GM23338 (cell line): ENCODE data around the gene SAMD4A.

ENCODE experiments used
- CREB1 ChIP-seq: fragments of 250-450 bp; sonication (Bioruptor Pico); IDR thresholded peaks from 2 replicates; pipeline ENCODE4 v1.5.0; 2020; ENCODE audit warnings: low read depth, mild to moderate bottlenecking, moderate library complexity
- EZH2 ChIP-seq: fragments of 200-600 bp; sonication (generic); IDR thresholded peaks from one replicate; pipeline ENCODE4 v1.8.0; 2017; ENCODE audit warnings: antibody characterized with exemption, mild to moderate bottlenecking, low read depth; ENCODE audit not compliant: unreplicated experiment
- EZH2phosphoT487 ChIP-seq: fragments of 200-600 bp; sonication (generic); IDR thresholded peaks from one replicate; pipeline ENCODE4 v1.8.1; 2018; ENCODE audit warnings: antibody characterized with exemption; ENCODE audit not compliant: unreplicated experiment
- JUNB ChIP-seq: IDR thresholded peaks from one replicate; pipeline ENCODE4 v1.6.1; 2016; ENCODE audit warnings: antibody characterized with exemption; ENCODE audit not compliant: unreplicated experiment
- NANOG ChIP-seq: IDR thresholded peaks from 2 replicates; pipeline ENCODE4 v1.6.1; 2016; ENCODE audit warnings: antibody characterized with exemption, borderline replicate concordance
- POLR2AphosphoS5 ChIP-seq: IDR thresholded peaks from 2 replicates; pipeline ENCODE4 v1.6.1; 2016; ENCODE audit warnings: antibody characterized with exemption, low read depth
- TF ChIP-seq, protein P1 (sequence below), 2 experiments: fragments of 200-600 bp in 1 of 2; sonication (generic) in 1 of 2; conservative IDR thresholded peaks; 2 replicates each; pipeline versions ENCODE4 v1.5.1 to v1.6.1; 2016 to 2017; ENCODE audit warnings: antibody characterized with exemption in 2 of 2, low read depth in 2 of 2, mild to moderate bottlenecking in 2 of 2, moderate library complexity in 1 of 2
- TF ChIP-seq, protein P2 (sequence below): IDR thresholded peaks from 2 replicates; pipeline ENCODE4 v1.6.1; 2016; ENCODE audit warnings: antibody characterized with exemption
- TF ChIP-seq, protein P3 (sequence below): IDR thresholded peaks from one replicate; pipeline ENCODE4 v1.6.1; 2018; ENCODE audit warnings: antibody characterized with exemption; ENCODE audit not compliant: unreplicated experiment

DNA sequence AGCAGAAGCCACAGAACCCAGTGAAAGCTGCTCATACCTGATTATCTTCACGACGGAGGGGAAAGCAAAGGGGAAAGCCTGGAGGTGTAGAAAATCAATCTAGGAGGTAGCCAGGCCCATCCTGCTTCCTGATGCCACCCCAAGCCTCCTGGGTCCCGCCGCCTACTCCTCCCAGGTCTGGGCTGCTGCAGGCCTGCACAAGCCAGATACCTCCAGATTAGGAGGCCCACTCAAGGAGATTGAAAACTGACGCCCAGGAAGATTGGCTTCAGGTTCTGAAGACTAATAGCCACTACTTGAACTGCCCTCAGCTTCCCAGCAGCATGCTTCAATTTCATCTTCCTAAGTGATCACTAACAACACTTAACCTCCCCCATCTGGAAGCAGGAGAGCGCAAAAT, 248.6 kb downstream of the SAMD4A start:
- no peak for TF ChIP-seq NANOG
- TF ChIP-seq EZH2 = no peak
- TF ChIP-seq, protein P1, sequence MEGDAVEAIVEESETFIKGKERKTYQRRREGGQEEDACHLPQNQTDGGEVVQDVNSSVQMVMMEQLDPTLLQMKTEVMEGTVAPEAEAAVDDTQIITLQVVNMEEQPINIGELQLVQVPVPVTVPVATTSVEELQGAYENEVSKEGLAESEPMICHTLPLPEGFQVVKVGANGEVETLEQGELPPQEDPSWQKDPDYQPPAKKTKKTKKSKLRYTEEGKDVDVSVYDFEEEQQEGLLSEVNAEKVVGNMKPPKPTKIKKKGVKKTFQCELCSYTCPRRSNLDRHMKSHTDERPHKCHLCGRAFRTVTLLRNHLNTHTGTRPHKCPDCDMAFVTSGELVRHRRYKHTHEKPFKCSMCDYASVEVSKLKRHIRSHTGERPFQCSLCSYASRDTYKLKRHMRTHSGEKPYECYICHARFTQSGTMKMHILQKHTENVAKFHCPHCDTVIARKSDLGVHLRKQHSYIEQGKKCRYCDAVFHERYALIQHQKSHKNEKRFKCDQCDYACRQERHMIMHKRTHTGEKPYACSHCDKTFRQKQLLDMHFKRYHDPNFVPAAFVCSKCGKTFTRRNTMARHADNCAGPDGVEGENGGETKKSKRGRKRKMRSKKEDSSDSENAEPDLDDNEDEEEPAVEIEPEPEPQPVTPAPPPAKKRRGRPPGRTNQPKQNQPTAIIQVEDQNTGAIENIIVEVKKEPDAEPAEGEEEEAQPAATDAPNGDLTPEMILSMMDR (conservative IDR thresholded peaks at IDR 0.05; ENCODE audit: low read depth in 2 of 2) = no peak
- TF ChIP-seq, protein P2, sequence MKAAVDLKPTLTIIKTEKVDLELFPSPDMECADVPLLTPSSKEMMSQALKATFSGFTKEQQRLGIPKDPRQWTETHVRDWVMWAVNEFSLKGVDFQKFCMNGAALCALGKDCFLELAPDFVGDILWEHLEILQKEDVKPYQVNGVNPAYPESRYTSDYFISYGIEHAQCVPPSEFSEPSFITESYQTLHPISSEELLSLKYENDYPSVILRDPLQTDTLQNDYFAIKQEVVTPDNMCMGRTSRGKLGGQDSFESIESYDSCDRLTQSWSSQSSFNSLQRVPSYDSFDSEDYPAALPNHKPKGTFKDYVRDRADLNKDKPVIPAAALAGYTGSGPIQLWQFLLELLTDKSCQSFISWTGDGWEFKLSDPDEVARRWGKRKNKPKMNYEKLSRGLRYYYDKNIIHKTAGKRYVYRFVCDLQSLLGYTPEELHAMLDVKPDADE = no peak
- no peak for TF ChIP-seq POLR2AphosphoS5
- TF ChIP-seq, protein P3, sequence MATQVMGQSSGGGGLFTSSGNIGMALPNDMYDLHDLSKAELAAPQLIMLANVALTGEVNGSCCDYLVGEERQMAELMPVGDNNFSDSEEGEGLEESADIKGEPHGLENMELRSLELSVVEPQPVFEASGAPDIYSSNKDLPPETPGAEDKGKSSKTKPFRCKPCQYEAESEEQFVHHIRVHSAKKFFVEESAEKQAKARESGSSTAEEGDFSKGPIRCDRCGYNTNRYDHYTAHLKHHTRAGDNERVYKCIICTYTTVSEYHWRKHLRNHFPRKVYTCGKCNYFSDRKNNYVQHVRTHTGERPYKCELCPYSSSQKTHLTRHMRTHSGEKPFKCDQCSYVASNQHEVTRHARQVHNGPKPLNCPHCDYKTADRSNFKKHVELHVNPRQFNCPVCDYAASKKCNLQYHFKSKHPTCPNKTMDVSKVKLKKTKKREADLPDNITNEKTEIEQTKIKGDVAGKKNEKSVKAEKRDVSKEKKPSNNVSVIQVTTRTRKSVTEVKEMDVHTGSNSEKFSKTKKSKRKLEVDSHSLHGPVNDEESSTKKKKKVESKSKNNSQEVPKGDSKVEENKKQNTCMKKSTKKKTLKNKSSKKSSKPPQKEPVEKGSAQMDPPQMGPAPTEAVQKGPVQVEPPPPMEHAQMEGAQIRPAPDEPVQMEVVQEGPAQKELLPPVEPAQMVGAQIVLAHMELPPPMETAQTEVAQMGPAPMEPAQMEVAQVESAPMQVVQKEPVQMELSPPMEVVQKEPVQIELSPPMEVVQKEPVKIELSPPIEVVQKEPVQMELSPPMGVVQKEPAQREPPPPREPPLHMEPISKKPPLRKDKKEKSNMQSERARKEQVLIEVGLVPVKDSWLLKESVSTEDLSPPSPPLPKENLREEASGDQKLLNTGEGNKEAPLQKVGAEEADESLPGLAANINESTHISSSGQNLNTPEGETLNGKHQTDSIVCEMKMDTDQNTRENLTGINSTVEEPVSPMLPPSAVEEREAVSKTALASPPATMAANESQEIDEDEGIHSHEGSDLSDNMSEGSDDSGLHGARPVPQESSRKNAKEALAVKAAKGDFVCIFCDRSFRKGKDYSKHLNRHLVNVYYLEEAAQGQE = no peak
- TF ChIP-seq EZH2phosphoT487 = no peak
- no peak for TF ChIP-seq JUNB
- no peak for TF ChIP-seq CREB1 (CRISPR knock-in tag)
